Osteocyte (in vitro differentiated cells): ENCODE measurements around the gene NTRK2. TPM values are rescaled to one million over a fixed set of nuclear protein-coding genes. Genes with fewer than 3 reads are reported as not detected.

ENCODE experiments used
- DNase-seq: peaks from one replicate; pipeline ENCODE4 v3.0.0; 2021; ENCODE audit warnings: mixed read lengths; ENCODE audit not compliant: unreplicated experiment; ENCODE audit errors: extremely low spot score
- H3K27ac Mint-ChIP-seq: one replicate; pipeline ENCODE4 v1.8.0; 2021; ENCODE audit warnings: mild to moderate bottlenecking, mixed read lengths; ENCODE audit not compliant: unreplicated experiment
- H3K27me3 Mint-ChIP-seq: one replicate; pipeline ENCODE4 v1.8.0; 2021; ENCODE audit warnings: mixed read lengths; ENCODE audit not compliant: unreplicated experiment
- H3K36me3 Mint-ChIP-seq: one replicate; pipeline ENCODE4 v1.8.0; 2021; ENCODE audit warnings: mixed read lengths; ENCODE audit not compliant: unreplicated experiment
- H3K4me1 Mint-ChIP-seq: one replicate; pipeline ENCODE4 v1.8.0; 2021; ENCODE audit warnings: mixed read lengths; ENCODE audit not compliant: unreplicated experiment
- H3K4me3 Mint-ChIP-seq: one replicate; pipeline ENCODE4 v1.8.0; 2021; ENCODE audit warnings: mild to moderate bottlenecking, moderate library complexity, mixed read lengths; ENCODE audit not compliant: unreplicated experiment
- H3K9me3 Mint-ChIP-seq: one replicate; pipeline ENCODE4 v1.8.0; 2021; ENCODE audit warnings: mixed read lengths; ENCODE audit not compliant: unreplicated experiment
- total RNA-seq: library from RNA; stranded (reverse); gene quantifications from 2 replicates; pipeline ENCODE4 v1.2.1, GENCODE V29; 2021
- TF ChIP-seq, protein P1 (sequence below): fragments of 200-600 bp; sonication (generic); IDR thresholded peaks from 2 replicates; pipeline ENCODE4 v1.5.0; 2021; ENCODE audit warnings: antibody characterized with exemption, mild to moderate bottlenecking, moderate library complexity

NTRK2 gene
- total RNA-seq, 1 donor from 2014 or later: 29.4 TPM

DNA sequence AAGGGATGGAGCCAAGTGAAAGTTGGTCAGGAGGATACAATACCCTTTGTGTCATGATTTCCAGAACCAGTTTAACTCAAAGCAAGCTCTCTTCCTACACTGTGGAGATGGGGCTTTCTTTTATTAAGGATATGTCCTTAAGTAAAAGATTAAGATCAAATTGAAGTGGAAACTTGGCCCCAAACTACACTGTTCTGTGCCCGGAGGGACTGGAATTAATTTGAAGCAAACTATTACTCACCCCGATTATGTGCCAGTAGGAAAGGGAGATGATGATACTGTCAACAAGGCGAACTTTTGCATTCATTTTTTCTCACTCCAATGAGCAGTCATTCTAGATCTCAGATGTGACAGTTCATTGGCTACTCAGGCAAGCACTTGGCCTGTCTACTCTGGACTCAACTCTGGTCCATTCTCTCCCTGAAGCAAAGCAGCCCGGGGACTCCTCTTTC, 186.7 kb downstream of the NTRK2 start:
- Mint-ChIP-seq H3K27me3 (no peaks in the 10 kb centered on the region), H3K4me1 (peaks cover 59% of the 10 kb centered on the region), H3K36me3 (no peaks in the 10 kb centered on the region), H3K4me3 (no peak overlapping the region), H3K27ac (no peak overlapping the region), H3K9me3 (no peaks in the 10 kb centered on the region)
- DNase-seq: no peak
- TF ChIP-seq, protein P1, sequence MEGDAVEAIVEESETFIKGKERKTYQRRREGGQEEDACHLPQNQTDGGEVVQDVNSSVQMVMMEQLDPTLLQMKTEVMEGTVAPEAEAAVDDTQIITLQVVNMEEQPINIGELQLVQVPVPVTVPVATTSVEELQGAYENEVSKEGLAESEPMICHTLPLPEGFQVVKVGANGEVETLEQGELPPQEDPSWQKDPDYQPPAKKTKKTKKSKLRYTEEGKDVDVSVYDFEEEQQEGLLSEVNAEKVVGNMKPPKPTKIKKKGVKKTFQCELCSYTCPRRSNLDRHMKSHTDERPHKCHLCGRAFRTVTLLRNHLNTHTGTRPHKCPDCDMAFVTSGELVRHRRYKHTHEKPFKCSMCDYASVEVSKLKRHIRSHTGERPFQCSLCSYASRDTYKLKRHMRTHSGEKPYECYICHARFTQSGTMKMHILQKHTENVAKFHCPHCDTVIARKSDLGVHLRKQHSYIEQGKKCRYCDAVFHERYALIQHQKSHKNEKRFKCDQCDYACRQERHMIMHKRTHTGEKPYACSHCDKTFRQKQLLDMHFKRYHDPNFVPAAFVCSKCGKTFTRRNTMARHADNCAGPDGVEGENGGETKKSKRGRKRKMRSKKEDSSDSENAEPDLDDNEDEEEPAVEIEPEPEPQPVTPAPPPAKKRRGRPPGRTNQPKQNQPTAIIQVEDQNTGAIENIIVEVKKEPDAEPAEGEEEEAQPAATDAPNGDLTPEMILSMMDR: no peak

DNA sequence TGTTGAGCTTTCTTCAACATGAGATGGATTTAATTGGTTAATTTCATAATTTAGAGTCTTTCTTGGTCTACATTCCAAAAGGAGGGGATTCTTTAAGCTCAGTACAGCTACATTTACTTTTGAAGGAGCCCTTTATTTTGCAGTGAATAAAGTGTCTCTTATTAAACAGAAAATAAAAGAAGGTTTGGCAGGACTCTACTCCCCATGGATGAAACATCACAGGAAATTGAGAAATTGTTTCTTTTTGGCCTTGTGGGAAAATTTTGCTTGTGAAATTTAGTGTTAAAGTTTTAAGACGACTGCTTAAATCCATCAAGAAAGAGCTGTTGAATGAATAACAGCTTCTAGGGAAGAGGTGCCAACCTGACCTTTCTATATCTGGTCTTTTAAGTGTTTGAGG, 187.7 kb downstream of the NTRK2 start:
- Mint-ChIP-seq H3K9me3 (no peaks in the 10 kb centered on the region), H3K27ac (peak overlapping the region; percentile 2), H3K4me3 (no peak overlapping the region), H3K36me3 (no peaks in the 10 kb centered on the region), H3K4me1 (peaks cover 56% of the 10 kb centered on the region), H3K27me3 (no peaks in the 10 kb centered on the region)
- DNase-seq: no peak
- TF ChIP-seq, protein P1: no peak

DNA sequence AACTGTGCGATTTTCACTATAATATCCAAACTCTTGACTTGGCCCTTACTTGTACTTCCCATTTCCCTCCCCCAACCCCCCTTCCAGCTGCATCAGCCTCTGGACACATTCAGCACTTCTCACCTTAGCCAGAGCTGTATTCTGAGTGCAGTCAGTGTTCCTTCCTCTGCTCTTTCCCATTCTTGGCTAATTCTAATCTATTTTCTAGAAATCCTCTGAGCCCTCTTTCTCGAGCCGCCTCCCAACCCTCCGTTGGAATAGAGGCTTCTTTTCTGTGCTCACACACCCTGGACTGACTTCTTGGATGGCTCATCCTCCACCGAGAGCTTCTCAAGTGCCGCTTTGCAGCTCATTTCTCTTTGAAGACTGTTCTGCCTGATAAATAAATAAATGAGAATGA, 188.8 kb downstream of the NTRK2 start:
- H3K4me1 Mint-ChIP-seq: peaks cover 52% of the 10 kb centered on the region
- no peaks in the 10 kb centered on the region for H3K36me3 Mint-ChIP-seq

DNA sequence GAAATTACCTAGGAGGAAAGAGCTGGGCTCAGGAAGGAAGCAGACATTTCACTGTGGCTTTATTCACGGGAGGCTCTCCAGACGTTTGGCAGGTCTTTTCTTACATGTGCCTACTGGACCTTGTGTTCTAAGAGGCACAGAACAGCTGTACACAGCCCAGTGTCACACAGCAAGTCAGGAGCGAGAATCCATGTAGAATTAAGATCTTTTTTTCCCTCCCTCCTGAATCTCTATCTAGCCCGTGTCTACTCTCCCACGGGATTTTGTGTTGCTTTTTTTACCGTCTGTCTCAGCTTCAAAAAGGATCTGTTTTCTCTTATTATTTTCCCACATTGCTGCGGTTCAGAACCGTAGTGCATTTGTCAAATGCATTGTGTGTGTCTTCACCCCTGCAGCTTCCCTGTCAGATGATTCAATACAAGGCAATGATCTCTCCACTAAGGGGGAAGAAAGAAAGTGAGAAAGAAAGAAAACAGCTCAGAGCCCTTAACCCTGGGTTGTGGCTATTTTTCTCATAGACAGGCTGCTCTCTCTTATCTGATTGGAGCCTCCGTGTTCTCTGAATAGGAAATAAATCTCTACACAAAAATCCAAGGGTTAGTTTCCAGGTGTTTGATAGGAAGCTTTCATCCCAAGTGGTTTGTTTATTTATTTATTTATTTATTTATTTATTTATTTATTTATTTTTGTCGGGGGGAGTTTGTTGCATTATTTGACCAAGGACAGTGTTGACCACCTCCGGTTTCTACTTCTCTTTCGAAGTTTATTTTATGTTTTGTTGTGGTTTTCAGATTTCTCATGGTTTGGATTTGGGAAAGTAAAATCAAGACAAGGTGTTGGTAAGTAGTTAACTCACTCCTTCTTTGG, 191.0 kb downstream of the NTRK2 start:
- Mint-ChIP-seq H3K9me3 (no peaks in the 10 kb centered on the region), H3K27ac (peak overlapping the region; percentile 32), H3K4me3 (no peak overlapping the region), H3K4me1 (peaks cover 47% of the 10 kb centered on the region), H3K27me3 (no peaks in the 10 kb centered on the region), H3K36me3 (no peaks in the 10 kb centered on the region)
- TF ChIP-seq, protein P1: no peak
- no peak for DNase-seq

More for the DNA sequence above, 188.8 kb downstream of the NTRK2 start:
- TF ChIP-seq, protein P1: no peak
- DNase-seq: no peak
- H3K27me3 Mint-ChIP-seq: no peaks in the 10 kb centered on the region
- H3K4me3 Mint-ChIP-seq: no peak overlapping the region
- no peaks in the 10 kb centered on the region for H3K9me3 Mint-ChIP-seq
- H3K27ac Mint-ChIP-seq: no peak overlapping the region

DNA sequence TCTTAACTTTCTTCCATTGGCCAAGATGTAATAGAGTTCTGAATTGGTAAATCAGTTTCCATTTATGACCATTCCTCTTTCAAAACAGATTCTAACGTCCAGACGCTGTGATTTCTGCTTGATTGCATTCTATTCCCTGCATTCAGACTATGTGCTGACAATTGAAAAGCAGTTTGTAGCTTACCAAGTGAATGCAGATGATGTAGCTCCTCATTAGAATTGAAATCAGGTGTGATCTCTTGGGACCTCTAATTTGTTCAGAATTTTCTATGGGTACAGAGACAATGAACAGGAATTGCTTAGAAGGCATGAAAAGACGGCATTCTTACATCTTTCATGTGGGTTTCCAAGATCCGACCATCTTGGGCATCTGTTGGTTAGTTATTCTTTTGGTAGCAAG, 191.9 kb downstream of the NTRK2 start:
- no peak for DNase-seq
- peaks cover 41% of the 10 kb centered on the region for H3K4me1 Mint-ChIP-seq

More for the DNA sequence above, 191.9 kb downstream of the NTRK2 start:
- TF ChIP-seq, protein P1: no peak
- Mint-ChIP-seq H3K9me3 (no peaks in the 10 kb centered on the region), H3K36me3 (no peaks in the 10 kb centered on the region), H3K4me3 (no peak overlapping the region), H3K27ac (no peak overlapping the region), H3K27me3 (no peaks in the 10 kb centered on the region)
